ENCODE data around the gene KRT13. TPM values are rescaled to one million over a fixed set of nuclear protein-coding genes. Genes with fewer than 3 reads are reported as not detected.
A peak's percentile ranks its signal among the peaks of the same experiment; 100 is the strongest.

Gene KRT13
- total RNA-seq, 1 donor from 2014 or later: 0.62 TPM

GRCh38 chr17:41539071-41539492 lies 33.7 kb upstream of the KRT13 start:
- intact Hi-C loops (cut with DNase I): no loop called here
- no peak for DNase-seq (ENCODE audit: low spot score)
- peak; percentile 11 for ATAC-seq

GRCh38 chr17:41538565-41538991 lies 33.2 kb upstream of the KRT13 start:
- DNase-seq (ENCODE audit: low spot score) (no peak), ATAC-seq (peak; percentile 81)
- intact Hi-C loops (cut with DNase I): no loop called here

- ATAC-seq (no peak), DNase-seq (ENCODE audit: low spot score) (no peak)
- intact Hi-C loops (cut with DNase I): no loop called here
Measured at GRCh38 chr17:41537990-41538389, 32.6 kb upstream of the KRT13 start.

GRCh38 chr17:41537614-41537954 lies 32.2 kb upstream of the KRT13 start:
- intact Hi-C loops (cut with DNase I): no loop called here
- ATAC-seq (no peak), DNase-seq (ENCODE audit: low spot score) (no peak)

GRCh38 chr17:41536741-41537613 lies 31.6 kb upstream of the KRT13 start:
- no peak for ATAC-seq
- no peak for DNase-seq (ENCODE audit: low spot score)
- intact Hi-C loops (cut with DNase I): no loop called here

- no peak for DNase-seq (ENCODE audit: low spot score)
- intact Hi-C loops (cut with DNase I): no loop called here
- no peak for ATAC-seq
Measured at GRCh38 chr17:41535764-41536481, 30.5 kb upstream of the KRT13 start.

- ATAC-seq (no peak), DNase-seq (ENCODE audit: low spot score) (no peak)
- intact Hi-C loops (cut with DNase I): no loop called here
Measured at GRCh38 chr17:41534899-41535546, 29.6 kb upstream of the KRT13 start.

GRCh38 chr17:41533613-41534012 lies 28.2 kb upstream of the KRT13 start:
- DNase-seq (ENCODE audit: low spot score) (no peak), ATAC-seq (no peak)
- intact Hi-C loops (cut with DNase I): no loop called here

GRCh38 chr17:41532947-41533570 lies 27.6 kb upstream of the KRT13 start:
- no peak for ATAC-seq
- intact Hi-C loops (cut with DNase I): no loop called here

GRCh38 chr17:41531993-41532392 lies 26.6 kb upstream of the KRT13 start:
- ATAC-seq (no peak), DNase-seq (ENCODE audit: low spot score) (no peak)
- intact Hi-C loops (cut with DNase I): no loop called here

More at GRCh38 chr17:41532947-41533570, 27.6 kb upstream of the KRT13 start:
- no peak for DNase-seq (ENCODE audit: low spot score)

- DNase-seq (ENCODE audit: low spot score): no peak
- ATAC-seq: peak; percentile 67
- intact Hi-C loops (cut with DNase I): no loop called here
Measured at GRCh38 chr17:41530062-41531048, 24.9 kb upstream of the KRT13 start.

- no peak for ATAC-seq
- intact Hi-C loops (cut with DNase I): no loop called here
- no peak for DNase-seq (ENCODE audit: low spot score)
Measured at GRCh38 chr17:41529491-41529915, 24.1 kb upstream of the KRT13 start.

- DNase-seq (ENCODE audit: low spot score) (no peak), ATAC-seq (no peak)
- intact Hi-C loops (cut with DNase I): no loop called here
Measured at GRCh38 chr17:41528959-41529353, 23.5 kb upstream of the KRT13 start.

GRCh38 chr17:41527063-41528023 lies 21.9 kb upstream of the KRT13 start:
- no peak for DNase-seq (ENCODE audit: low spot score)
- peak; percentile 76 for ATAC-seq
- intact Hi-C loops (cut with DNase I): no loop called here

- ATAC-seq: no peak
- DNase-seq (ENCODE audit: low spot score): no peak
- intact Hi-C loops (cut with DNase I): no loop called here
Measured at GRCh38 chr17:41524261-41524660, 18.8 kb upstream of the KRT13 start.

GRCh38 chr17:41523787-41524186 lies 18.4 kb upstream of the KRT13 start:
- ATAC-seq: no peak
- no peak for DNase-seq (ENCODE audit: low spot score)

GRCh38 chr17:41523225-41523593 lies 17.8 kb upstream of the KRT13 start:
- no peak for DNase-seq (ENCODE audit: low spot score)
- no peak for ATAC-seq
- intact Hi-C loops (cut with DNase I): no loop called here

More at GRCh38 chr17:41523787-41524186, 18.4 kb upstream of the KRT13 start:
- intact Hi-C loops (cut with DNase I): no loop called here

All from sciatic nerve (tissue), 2 donors.